Left lobe of liver (tissue), 2 donors: ENCODE results near the gene PSAP. TPM values are rescaled to one million over a fixed set of nuclear protein-coding genes. Genes with fewer than 3 reads are reported as not detected.

Source experiments
- ATAC-seq: fragments of 200-7000 bp; cut with Tn5 transposase; one replicate; pipeline ENCODE4 v1.9.1; 2020; ENCODE audit warnings: mild to moderate bottlenecking, moderate library complexity
- DNase-seq: peaks from one replicate; pipeline ENCODE4 v3.0.0-alpha.2; 2020; ENCODE audit warnings: low spot score
- total RNA-seq: library from RNA; stranded (reverse); gene quantifications from one replicate; pipeline ENCODE4 v1.2.1, GENCODE V29; 2021
- donor health status: DM: no; HTN: no; CAD: no; lungs with moderate emphysema.
- donor health status: DM: no; HTN: yes; CAD: no.

Gene PSAP
- total RNA-seq, 1 donor from 2014 or later, result 525 TPM

GRCh38 chr10:71812016-71812912, 38.8 kb downstream of the PSAP start:
- peak; percentile 75 for DNase-seq
- ATAC-seq, result peak; percentile 83

GRCh38 chr10:71811351-71811750, 39.7 kb downstream of the PSAP start:
- no peak for DNase-seq

GRCh38 chr10:71810048-71810750, 40.9 kb downstream of the PSAP start:
- no peak for ATAC-seq
- DNase-seq, result no peak

More at GRCh38 chr10:71811351-71811750, 39.7 kb downstream of the PSAP start:
- ATAC-seq, result no peak

DNA sequence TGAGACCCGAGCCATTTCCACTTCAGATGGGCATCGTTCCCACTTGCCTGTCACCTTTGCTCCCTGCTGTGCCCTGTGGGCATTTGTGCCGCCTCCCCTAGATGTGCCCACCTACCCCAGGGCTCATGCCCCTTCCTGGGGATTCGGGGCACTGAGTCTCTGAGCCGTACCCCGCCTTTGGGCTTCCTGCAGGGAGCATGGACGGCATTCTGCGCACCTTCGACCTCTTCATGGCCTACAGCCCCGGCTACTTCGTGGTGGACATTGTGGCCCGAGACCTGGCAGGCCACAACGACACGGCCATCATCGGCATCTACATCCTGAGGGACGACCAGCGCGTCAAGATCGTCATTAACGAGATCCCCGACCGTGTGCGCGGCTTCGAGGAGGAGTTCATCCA, 41.4 kb downstream of the PSAP start:
- ATAC-seq, result no peak
- no peak for DNase-seq

DNA sequence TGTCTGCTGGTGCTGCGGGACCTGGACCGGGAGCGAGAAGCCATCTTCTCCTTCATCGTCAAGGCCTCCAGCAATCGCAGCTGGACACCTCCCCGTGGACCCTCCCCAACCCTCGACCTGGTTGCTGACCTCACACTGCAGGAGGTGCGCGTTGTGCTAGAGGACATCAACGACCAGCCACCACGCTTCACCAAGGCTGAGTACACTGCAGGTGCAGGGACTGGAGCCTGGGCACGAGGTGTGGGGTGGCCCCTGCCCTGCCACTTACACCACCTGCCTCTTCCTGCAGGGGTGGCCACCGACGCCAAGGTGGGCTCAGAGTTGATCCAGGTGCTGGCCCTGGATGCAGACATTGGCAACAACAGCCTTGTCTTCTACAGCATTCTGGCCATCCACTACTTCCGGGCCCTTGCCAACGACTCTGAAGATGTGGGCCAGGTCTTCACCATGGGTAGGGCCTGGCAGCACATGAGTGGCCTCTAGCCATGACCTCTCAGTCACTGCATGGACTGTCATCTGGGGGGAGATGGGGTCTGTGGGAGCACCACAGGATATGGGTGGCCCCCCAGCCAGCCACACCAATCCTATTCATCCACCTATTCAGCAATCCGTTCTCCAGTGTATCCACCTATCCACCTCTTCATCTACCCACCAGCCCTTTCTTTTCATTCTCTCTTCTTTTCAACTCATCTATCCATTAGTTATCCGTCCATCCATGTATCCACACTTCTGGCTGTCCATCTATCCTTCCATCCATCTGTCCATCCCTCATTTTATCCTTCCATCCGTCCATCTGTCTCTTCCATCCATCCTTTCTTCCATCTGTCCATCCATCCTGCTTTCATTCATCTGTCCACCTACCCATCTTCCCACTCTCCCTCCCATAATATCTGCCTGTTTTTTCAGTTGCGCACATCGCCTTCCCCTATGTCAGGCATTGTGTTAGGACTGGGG, 43.2 kb downstream of the PSAP start:
- ATAC-seq, result no peak

DNA sequence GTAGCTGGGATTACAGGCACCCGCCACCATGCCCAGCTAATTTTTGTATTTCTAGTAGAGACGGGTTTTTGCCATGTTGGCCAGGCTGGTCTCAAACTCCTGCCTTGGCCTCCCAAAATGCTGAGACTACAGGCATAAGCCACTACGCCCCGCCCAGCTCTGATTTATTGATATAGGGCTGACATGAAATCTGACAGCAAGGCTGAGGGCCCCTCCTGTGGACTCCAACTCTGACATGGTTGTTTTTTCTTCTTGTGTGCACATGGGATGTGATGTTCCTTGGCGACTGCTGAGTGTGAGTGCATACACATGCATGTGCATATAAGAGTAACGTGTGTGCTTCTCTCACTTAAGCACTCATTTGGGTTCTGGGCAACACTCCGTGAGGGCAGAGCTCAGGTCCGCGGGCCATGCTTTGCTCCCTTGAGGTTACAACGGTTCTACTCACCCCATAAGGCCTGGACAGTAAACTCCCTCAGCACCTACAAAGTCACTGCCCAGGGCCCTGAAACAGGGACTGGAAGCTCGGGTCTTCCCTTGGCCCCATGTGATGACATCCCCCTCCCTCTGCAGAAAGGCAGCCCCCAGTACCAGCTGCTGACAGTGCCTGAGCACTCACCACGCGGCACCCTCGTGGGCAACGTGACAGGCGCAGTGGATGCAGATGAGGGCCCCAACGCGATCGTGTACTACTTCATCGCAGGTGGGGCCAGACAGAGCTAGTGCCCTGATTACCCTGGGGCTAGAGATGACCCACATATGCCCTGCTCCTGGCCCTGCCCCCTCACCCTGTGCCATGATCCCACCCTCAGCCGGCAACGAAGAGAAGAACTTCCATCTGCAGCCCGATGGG, 44.1 kb downstream of the PSAP start:
- no peak for DNase-seq
- ATAC-seq, result no peak

More for the DNA sequence above, 43.2 kb downstream of the PSAP start:
- no peak for DNase-seq

DNA sequence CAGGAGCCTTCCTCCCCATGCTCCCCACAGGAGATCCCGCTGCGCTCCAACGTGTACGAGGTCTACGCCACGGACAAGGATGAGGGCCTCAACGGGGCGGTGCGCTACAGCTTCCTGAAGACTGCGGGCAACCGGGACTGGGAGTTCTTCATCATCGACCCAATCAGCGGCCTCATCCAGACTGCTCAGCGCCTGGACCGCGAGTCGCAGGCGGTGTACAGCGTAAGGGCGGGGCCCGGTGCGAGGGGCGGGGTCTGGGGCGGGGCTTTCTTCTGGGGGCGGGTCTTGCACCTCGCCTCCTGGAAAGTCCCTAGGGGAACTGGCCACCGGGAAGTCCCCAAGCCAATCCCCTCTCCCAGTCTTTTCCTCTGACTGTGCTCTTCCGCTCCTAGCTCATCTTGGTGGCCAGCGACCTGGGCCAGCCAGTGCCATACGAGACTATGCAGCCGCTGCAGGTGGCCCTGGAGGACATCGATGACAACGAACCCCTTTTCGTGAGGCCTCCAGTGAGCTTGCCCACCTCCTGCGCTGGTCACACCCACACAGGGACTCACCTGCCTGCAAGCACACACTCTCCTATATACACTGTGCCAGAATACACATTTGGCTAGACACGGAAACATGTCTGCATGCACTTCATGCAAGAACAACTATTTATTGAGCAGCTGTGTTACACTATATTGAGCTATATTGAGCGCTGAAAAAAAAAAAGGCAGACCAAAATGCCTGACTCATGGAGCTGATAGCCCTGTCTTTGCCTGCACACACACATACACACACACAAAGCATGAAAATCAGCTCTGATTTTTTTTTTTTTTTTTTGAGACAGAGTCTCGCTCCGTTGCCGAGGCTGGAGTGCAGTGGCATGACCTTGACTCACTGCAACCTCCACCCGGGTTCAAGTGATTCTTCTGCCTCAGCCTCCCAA, 45.0 kb downstream of the PSAP start:
- ATAC-seq (peak; percentile 58), DNase-seq (no peak)

DNA sequence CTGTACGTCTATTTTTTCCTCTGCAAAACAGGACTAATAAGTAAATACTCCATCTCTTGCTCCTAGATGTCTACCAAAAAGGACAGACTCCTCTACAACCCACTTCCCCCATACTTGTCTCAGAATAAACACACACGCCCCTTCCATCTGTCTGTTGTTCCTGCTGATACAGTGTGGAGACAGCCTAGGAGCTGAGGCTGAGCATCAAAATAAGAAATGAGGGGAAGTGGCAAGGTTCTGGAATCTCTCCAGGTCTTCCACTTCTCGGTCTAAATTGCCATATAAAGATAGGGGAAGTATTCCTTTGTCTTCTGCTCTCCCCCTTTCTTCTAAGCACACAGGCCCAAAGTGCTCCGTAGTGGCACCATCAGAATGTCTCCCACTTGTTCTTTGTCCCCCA, 47.0 kb downstream of the PSAP start:
- ATAC-seq, result no peak
- no peak for DNase-seq

- ATAC-seq (no peak), DNase-seq (no peak)
These were observed 48.1 kb downstream of the PSAP start for GRCh38 chr10:71802715-71803488.

- no peak for ATAC-seq
These were observed 48.8 kb downstream of the PSAP start for GRCh38 chr10:71802235-71802634.

GRCh38 chr10:71801361-71801760, 49.7 kb downstream of the PSAP start:
- ATAC-seq, result no peak
- no peak for DNase-seq

More at GRCh38 chr10:71802235-71802634, 48.8 kb downstream of the PSAP start:
- DNase-seq, result no peak

DNA sequence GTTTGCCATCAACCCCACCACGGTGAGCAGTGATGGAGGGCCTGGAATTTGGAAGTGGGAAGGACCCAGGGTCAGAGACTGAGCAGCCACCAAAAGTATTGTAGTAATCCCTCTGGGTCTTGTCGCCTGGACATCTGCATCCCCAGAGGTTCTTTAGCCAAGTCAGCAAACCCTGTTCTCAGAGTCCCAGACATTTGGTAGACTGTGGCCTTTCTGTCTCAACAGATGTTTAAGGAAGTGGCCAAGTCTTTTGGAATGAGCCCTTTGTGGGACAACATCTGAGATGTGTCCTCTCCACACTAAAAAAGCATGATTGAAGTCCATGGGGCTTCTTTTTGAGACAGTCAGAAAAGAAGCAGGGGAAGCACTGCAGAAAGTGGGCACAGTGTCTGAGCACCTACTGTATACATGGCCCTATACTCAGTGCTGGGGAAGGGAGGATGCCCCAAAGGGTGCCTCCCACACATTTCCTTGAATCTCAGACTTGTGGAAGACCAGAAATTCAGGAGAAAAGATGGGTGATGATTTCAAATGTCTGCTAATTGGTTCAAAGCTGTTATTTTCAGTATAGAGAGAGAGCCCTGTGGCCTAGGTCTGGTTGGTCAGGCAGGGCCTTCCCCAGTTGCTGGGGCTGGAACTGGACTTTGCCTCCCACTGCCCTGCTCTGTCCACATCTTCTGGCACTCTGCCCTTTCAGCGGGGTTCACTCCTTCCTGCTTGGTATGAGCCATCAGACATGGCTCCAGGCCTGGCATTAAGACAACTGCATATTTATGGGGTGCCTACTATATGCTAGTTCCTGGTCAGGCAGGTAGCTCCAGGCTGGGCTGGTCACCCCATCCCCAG, 51.2 kb downstream of the PSAP start:
- ATAC-seq (peak; percentile 72), DNase-seq (no peak)

DNA sequence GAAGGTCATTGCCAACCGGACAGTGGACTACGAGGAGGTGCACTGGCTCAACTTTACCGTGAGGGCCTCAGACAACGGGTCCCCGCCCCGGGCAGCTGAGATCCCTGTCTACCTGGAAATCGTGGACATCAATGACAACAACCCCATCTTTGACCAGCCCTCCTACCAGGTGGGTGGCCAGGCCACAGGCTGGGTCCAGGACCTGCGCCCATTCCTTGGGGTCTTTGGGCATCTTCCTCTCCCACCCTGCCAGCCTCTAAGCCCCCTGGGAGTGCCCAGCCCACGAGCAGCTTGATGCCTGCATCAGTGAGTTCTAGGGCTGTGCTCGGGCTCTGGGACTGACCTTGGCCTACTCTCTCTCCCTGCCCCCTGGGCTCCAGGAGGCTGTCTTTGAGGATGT, 51.9 kb downstream of the PSAP start:
- DNase-seq (no peak), ATAC-seq (no peak)

- ATAC-seq (no peak), DNase-seq (no peak)
These were observed 52.8 kb downstream of the PSAP start for GRCh38 chr10:71798308-71798624.

DNA sequence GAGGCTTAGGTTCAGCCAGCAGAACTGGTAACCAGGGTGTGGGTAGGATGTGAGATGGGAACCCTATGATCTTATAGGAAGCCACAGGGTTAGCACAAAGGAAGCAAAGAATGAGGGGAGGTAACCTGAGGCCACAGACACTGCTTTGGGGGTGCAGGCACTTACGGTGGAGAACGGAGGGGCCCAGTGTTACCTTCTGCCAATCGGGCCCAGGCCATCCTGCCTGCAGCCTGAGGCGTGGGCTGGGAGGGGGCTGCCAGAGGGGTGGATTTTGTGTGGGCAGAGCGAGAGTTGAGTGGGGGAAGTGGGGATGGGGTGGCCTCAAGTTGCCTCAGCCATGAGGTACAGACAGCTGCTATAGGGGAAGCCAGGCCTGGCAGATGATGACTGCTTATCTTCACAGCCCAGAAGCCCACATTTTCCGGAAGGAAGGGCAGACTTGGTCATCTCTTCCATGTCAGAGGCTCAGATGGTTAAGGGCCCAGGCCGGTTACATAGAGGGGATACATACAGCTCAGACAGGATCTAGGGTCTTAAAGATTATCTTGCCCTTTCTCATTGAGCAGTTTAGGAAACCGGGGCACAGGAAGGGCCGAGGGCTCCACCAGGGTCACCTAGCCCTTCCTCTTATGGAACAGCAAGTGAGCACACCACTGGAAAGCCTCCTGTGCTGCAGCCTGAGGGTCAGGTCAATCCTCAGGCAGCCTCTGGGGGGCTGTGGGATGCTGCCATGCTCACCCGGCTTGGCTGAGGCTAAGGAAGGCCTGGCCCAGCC, 53.3 kb downstream of the PSAP start:
- DNase-seq (no peak), ATAC-seq (peak; percentile 48)

- DNase-seq (no peak), ATAC-seq (no peak)
These were observed 54.2 kb downstream of the PSAP start for GRCh38 chr10:71796749-71797405.
